DND-41 (cell line): ENCODE results near the gene ARHGAP15.

Source experiments
- ATAC-seq: fragments of 200-7000 bp; cut with Tn5 transposase; 3 replicates; pipeline ENCODE4 v1.9.1; 2021; ENCODE audit warnings: low read depth; ENCODE audit not compliant: insufficient read depth
- DNase-seq: peaks from one replicate; pipeline ENCODE4 v3.0.0-alpha.2; 2020
- H2AFZ ChIP-seq: 2 replicates; pipeline ENCODE4 v1.6.0; 2012; ENCODE audit warnings: low read depth, low read length
- H3K27ac ChIP-seq: 2 replicates; pipeline ENCODE4 v1.5.1; 2012; ENCODE audit warnings: low read length, inconsistent platforms
- H3K27me3 ChIP-seq: fragments of 200-600 bp; sonication (generic); 2 replicates; pipeline ENCODE4 v1.6.0; 2012; ENCODE audit warnings: low read length, mild to moderate bottlenecking, inconsistent platforms; ENCODE audit not compliant: insufficient read depth, poor library complexity
- H3K36me3 ChIP-seq: 2 replicates; pipeline ENCODE4 v1.5.1; 2012; ENCODE audit warnings: low read length, inconsistent platforms; ENCODE audit not compliant: insufficient read depth
- H3K4me1 ChIP-seq: 2 replicates; pipeline ENCODE4 v1.5.1; 2012; ENCODE audit warnings: mild to moderate bottlenecking, low read length; ENCODE audit not compliant: insufficient read depth
- H3K4me2 ChIP-seq: 2 replicates; pipeline ENCODE4 v1.6.0; 2012; ENCODE audit warnings: mild to moderate bottlenecking, moderate library complexity, low read length, inconsistent platforms; ENCODE audit not compliant: insufficient read depth
- H3K4me3 ChIP-seq, 2 experiments: fragments of 200-600 bp in 1 of 2; shearing (Covaris generic) in 1 of 2; 2 replicates each; pipeline ENCODE4 v1.5.1; 2012 to 2016; ENCODE audit warnings: inconsistent platforms in 2 of 2, low read length in 2 of 2, mild to moderate bottlenecking in 2 of 2, low read depth in 1 of 2, moderate library complexity in 1 of 2
- H3K79me2 ChIP-seq: 2 replicates; pipeline ENCODE4 v1.6.0; 2012; ENCODE audit warnings: low read length, inconsistent platforms; ENCODE audit not compliant: insufficient read depth
- H3K9ac ChIP-seq: 2 replicates; pipeline ENCODE4 v1.6.0; 2012; ENCODE audit warnings: low read depth, mild to moderate bottlenecking, inconsistent platforms, low read length, moderate library complexity
- H3K9me3 ChIP-seq: 2 replicates; pipeline ENCODE4 v1.5.1; 2012; ENCODE audit warnings: low read length, moderate library complexity, mild to moderate bottlenecking, inconsistent platforms; ENCODE audit not compliant: insufficient read depth, severe bottlenecking
- H4K20me1 ChIP-seq: 2 replicates; pipeline ENCODE4 v1.6.0; 2012; ENCODE audit warnings: low read length; ENCODE audit not compliant: insufficient read depth
- CTCF ChIP-seq: IDR thresholded peaks from 2 replicates; pipeline ENCODE4 v1.5.1; 2012; ENCODE audit warnings: borderline replicate concordance, low read length, moderate library complexity, mild to moderate bottlenecking; ENCODE audit not compliant: poor library complexity, severe bottlenecking; ENCODE audit errors: extremely low read depth
- EZH2 ChIP-seq: IDR thresholded peaks from 3 replicates; pipeline ENCODE4 v1.6.1; 2012; ENCODE audit warnings: borderline replicate concordance, low read depth, mild to moderate bottlenecking, moderate library complexity, low read length, inconsistent platforms; ENCODE audit not compliant: severe bottlenecking

ARHGAP15 gene

DNA sequence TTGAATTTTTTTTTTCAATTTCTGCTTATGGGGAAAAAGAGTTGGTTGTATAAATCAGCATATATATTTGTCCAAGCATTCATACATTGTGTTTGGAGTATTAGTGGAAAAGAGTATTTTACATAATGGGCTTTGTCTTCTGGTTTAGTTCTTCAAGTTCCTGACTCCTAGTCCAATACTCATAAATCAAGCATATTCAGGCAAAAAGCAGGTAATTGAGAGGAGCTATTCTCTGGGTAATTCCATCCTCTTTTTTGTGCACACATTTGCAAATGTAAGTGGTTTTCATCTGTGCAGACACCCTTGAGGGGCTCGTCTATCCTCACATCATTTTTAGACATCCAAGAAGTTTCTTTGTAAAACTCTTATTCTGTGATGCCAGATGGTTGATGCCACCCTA, 337.2 kb downstream of the ARHGAP15 start:
- no peak overlapping the region for H2AFZ ChIP-seq
- no peak overlapping the region for H3K4me2 ChIP-seq
- no peak overlapping the region for H3K27ac ChIP-seq
- H3K36me3 ChIP-seq: peaks cover 21% of the 10 kb centered on the region
- no peak overlapping the region for H3K4me3 ChIP-seq
- H4K20me1 ChIP-seq: no peaks in the 10 kb centered on the region
- ATAC-seq: no peak
- H3K9ac ChIP-seq: no peak overlapping the region
- no peaks in the 10 kb centered on the region for H3K9me3 ChIP-seq
- H3K27me3 ChIP-seq: no peaks in the 10 kb centered on the region
- TF ChIP-seq CTCF (no peak), EZH2 (no peak)
- H3K79me2 ChIP-seq: no peaks in the 10 kb centered on the region; the same call in 1 of the 2 replicates
- H3K4me1 ChIP-seq: no peaks in the 10 kb centered on the region
- no peak for DNase-seq

- Histone ChIP-seq H3K4me3 (no peak overlapping the region), H4K20me1 (no peaks in the 10 kb centered on the region), H3K4me1 (no peaks in the 10 kb centered on the region), H3K9me3 (no peaks in the 10 kb centered on the region), H2AFZ (no peak overlapping the region), H3K4me2 (no peak overlapping the region), H3K27ac (no peak overlapping the region), H3K79me2 (no peaks in the 10 kb centered on the region; the same call in 1 of the 2 replicates), H3K27me3 (no peaks in the 10 kb centered on the region), H3K9ac (no peak overlapping the region), H3K36me3 (peaks cover 27% of the 10 kb centered on the region)
- TF ChIP-seq EZH2 (no peak), CTCF (no peak)
- ATAC-seq (no peak), DNase-seq (no peak)
Measured at GRCh38 chr2:143467011-143467410, 337.8 kb downstream of the ARHGAP15 start.

DNA sequence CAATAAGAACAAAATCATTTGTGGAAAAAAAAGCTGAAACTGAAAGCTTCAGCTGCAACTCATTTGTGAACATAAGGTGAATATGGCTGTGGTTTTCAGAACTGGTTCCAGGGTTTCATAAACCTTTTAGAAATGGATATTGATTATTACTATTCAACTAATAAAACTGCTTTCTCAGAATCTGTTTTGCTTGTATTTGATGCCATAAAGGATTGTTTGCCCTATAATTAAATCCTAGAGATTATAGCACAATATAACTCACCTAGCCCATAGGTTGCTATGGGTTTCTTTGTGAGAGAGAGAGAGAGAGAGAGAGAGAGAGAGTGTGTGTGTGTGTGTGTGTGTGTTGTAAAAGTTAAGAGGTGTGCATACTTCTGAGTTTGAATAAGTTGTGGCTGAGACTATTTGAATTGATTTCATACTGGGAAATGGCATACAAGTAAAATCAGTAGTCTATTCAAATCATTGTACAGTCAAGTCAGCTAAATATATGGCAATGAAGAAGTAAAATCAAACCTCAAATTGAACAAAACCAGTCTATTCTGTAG, 339.2 kb downstream of the ARHGAP15 start:
- Histone ChIP-seq H3K36me3 (peaks cover 27% of the 10 kb centered on the region), H3K4me1 (no peaks in the 10 kb centered on the region), H3K79me2 (no peaks in the 10 kb centered on the region; the same call in 1 of the 2 replicates), H3K4me2 (no peak overlapping the region), H3K9me3 (no peaks in the 10 kb centered on the region), H4K20me1 (no peaks in the 10 kb centered on the region), H2AFZ (no peak overlapping the region), H3K4me3 (no peak overlapping the region), H3K27me3 (no peaks in the 10 kb centered on the region), H3K27ac (no peak overlapping the region), H3K9ac (no peak overlapping the region)
- ATAC-seq (no peak), DNase-seq (no peak)
- TF ChIP-seq CTCF (no peak), EZH2 (no peak)

DNA sequence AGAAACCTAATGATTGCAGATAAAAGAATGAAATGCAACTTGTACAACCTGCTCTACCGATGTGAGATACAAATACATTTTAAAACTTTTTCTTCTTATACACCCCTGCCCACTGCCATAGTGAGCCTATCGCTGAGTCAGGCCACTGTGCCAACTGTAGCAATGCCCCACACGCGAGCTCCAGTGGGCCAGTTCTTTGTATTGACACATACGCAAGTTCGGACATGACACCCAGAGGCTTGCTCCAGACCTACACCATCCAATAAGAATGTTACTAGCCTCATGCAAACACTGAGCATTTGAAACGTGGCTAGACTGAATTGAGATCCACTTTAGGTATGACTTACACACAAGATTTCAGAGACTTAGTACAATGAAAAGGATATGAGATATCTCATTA, 340.1 kb downstream of the ARHGAP15 start:
- DNase-seq: no peak
- H3K4me3 ChIP-seq: no peak overlapping the region
- H3K9me3 ChIP-seq: no peaks in the 10 kb centered on the region
- no peak overlapping the region for H3K9ac ChIP-seq
- no peak overlapping the region for H3K4me2 ChIP-seq
- H3K27me3 ChIP-seq: no peaks in the 10 kb centered on the region
- no peak for TF ChIP-seq CTCF
- TF ChIP-seq EZH2: no peak
- no peaks in the 10 kb centered on the region for H4K20me1 ChIP-seq
- H3K79me2 ChIP-seq: no peaks in the 10 kb centered on the region; the same call in 1 of the 2 replicates
- no peak for ATAC-seq
- H2AFZ ChIP-seq: no peak overlapping the region
- H3K36me3 ChIP-seq: peaks cover 31% of the 10 kb centered on the region
- no peak overlapping the region for H3K27ac ChIP-seq
- no peaks in the 10 kb centered on the region for H3K4me1 ChIP-seq
